Middle frontal gyrus (tissue), 1 donor: ENCODE results near the gene FFAR1.

Experiments
- DNase-seq: peaks from one replicate; pipeline ENCODE4 v3.0.0-alpha.2; 2015; ENCODE audit warnings: low spot score; ENCODE audit errors: extremely low spot score

FFAR1 gene

GRCh38 chr19:35347171-35347929, at the start of gene FFAR1:
FFAR1 (plus strand) TSS chr19:35347902; CDS start chr19:35351552, 3,650 bp downstream.
- DNase-seq: no peak

- DNase-seq: no peak
Measured at GRCh38 chr19:35297922-35298321, 49.8 kb upstream of the FFAR1 start.

DNA sequence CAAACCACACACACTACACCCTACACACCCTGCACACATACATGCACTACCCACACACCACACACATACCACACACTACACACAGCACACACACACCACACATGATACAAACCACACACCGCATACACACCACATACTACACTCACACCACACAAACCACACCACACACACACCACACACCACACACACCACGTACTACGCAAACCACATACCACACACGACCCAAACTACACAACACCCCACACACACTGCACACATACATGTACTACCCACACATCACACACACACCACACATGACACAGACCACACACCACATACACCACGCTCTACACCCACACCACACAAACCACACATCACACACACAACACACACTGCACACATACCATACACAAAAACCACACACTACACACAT, 49.1 kb upstream of the FFAR1 start:
- no peak for DNase-seq

- DNase-seq: no peak
Measured at GRCh38 chr19:35299523-35300338, 48.0 kb upstream of the FFAR1 start.

DNA sequence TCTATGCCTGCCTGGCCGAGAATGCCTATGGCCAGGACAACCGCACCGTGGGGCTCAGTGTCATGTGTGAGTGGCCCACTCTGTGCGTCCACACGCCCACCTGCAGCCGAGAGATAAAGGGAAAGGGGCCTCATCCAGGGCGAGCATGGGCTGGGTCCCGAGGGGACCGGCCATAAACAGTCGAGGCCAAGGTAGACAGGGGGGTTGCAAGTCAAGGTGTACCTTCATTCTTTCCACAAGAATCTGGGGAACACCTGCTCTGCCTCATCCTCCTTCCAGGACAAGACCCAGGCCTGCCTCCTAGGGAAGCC, 47.4 kb upstream of the FFAR1 start:
- no peak for DNase-seq

DNA sequence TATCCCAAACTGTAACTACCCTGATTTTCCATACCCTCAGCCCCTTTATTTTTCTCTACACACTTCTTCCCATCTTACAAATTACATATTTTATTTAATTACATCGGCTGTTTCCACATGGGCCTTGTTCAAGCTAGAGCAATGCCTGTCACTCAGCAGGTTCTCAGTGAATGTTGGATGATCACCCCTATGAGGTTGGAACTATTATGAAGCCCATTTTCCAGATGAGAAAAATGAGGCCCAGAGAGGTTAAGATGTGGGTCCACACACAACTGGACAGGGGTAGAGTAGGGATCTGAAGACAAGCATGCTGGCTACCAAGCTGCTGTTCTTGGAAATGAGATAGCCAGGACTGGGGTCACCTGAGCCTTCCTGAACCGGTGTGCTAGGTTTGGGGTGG, 45.7 kb upstream of the FFAR1 start:
- DNase-seq: no peak

- no peak for DNase-seq
Measured at GRCh38 chr19:35302446-35302845, 45.3 kb upstream of the FFAR1 start.

- DNase-seq: no peak
Measured at GRCh38 chr19:35303357-35303915, 44.3 kb upstream of the FFAR1 start.

DNA sequence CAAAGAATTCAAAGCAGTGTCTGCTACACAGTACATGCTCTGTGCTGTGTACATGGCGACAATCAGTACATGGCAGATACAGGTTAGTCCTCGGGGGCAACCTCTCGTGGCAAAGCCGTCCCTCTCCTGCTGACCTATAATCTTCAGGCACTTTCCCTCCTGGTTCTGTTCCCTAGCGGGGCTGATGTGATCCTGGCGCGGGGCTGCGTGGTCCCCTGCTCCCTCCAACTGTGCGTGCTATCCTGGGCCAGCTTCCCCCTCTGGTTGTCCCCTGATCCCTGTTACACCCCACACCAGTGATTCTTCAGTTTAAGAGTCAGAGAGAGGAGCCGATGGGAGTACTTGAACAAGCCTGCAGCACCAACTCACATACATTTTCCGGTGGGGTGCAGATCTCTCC, 43.7 kb upstream of the FFAR1 start:
- no peak for DNase-seq

GRCh38 chr19:35305181-35305580, 42.5 kb upstream of the FFAR1 start:
- DNase-seq: no peak

DNA sequence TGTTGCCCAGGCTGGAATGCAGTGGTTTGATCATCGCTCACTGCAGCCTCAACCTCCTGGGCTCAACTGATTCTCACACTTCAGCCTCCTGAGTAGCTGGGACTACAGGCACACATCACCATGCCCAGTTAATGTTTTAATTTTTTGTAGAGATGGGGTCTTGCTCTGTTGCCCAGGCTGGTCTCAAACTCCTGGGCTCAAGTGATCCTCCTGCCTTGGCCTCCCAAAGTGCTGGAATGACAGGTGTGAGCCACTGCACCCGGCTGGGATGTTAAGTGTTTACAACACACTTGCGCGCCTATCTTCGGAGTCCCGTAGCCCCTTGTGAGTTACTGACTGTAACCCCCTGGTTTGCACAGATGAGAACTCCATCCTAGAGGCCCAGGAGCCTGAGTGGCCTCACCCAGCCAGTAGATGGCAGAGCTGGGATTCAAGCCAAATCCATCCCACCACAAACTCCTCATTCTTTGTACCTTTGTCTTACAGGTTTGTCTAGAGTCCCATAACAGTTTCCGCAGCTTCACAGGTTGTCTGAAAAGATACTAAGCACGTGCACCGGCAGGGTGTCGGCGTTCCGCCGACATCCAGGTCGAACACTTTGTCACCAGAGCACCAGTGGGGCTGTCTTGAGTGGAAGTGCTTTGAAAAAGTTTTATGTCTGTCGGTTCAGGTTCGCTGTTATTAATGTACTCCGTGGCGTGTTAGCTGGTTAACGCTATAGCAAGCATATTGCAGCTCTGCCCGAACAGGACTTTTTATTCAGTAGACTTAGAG, 41.0 kb upstream of the FFAR1 start:
- no peak for DNase-seq

DNA sequence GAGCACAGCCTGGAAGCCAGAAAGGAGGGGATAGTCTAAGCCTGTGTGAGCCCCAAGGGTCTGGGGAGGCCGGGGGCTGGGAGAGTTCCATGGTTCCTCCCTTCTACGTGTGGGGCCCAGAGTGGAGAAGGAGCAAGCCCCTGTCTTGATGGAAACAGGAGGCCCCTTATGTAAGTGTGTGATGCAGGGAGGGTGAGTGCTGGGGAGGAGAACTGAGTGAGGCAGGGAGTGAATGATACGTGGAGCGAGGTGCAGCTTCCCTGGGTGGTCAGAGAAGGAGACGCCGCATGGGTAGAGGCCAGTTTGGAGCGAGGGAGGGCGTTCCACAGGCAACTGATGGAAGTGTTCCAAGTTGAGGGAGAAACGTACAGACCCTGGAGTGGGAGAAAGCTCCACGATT, 39.8 kb upstream of the FFAR1 start:
- DNase-seq: no peak

GRCh38 chr19:35308910-35309309, 38.8 kb upstream of the FFAR1 start:
- no peak for DNase-seq

DNA sequence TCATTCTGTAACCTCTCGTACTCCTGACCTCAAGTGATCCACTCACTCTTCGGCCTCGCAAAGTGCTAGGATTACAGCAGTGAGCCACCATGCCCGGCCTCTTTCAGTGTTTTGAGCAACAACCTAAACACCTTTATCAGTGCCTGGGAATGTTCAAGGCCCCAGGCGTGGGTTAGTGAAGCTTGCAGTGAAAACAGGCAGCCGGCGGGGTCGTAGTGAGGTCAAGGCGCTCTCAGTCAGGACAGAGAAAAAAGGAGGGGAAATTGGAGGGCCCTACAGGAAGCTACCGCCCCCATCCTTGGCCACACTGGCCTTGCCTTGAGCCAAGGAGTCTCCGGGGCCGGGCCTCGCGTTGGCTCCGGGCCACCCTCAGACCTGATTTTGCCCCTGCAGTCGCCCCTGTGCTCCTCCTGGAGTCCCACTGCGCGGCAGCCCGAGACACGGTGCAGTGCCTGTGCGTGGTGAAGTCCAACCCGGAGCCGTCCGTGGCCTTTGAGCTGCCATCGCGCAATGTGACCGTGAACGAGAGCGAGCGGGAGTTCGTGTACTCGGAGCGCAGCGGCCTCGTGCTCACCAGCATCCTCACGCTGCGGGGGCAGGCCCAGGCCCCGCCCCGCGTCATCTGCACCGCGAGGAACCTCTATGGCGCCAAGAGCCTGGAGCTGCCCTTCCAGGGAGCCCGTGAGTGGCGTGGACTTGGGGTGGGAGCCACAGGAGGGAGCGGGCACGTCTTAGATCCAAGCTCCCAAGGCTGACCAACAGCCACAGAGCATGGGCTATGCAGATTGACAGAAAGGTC, 38.0 kb upstream of the FFAR1 start:
- no peak for DNase-seq

DNA sequence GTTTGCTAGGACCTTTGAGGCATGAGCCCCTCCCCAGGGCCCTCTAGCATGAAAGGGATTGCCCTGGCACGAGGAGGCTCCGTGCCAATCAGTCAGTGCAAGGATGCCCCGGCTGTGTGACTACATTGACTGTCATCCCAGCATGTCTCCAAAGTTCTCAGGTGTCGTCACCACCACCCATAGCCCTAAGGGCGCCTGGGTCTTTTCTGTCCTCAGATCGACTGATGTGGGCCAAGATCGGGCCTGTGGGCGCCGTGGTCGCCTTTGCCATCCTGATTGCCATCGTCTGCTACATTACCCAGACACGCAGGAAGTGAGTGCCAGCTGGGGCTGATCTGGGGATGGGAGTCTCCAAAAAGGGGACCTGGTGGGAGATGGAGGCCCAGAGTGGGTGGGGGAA, 37.4 kb upstream of the FFAR1 start:
- no peak for DNase-seq

DNA sequence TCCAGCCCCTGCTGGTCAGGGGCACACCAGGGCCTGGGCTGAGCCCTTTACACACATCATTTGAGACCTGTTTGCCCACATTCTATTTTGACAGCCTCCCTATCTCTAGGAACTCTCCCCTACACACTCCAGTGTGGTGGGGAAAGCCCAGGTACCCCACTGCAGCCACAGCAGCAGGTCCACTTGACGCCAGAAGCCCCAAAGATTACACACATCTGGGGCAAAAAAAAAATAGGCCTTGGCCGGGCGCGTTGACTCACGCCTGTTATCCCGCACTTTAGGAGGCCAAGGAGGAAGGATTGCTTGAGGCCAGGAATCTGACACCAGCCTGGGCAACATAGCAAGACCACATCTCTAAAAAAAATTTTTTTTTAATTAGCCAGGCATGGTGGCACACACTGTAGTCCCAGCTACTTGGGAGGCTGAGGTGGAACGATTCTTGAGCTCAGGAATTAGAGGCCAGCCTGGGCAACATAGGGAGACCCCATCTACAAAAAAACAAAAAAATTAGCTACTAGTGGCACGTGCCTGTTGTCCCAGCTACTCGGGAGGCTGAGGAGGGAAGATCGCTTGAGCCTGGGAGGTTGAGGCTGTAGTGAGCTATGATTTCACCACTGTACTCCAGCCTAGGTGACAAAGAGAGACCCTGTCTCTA, 36.8 kb upstream of the FFAR1 start:
- no peak for DNase-seq

DNA sequence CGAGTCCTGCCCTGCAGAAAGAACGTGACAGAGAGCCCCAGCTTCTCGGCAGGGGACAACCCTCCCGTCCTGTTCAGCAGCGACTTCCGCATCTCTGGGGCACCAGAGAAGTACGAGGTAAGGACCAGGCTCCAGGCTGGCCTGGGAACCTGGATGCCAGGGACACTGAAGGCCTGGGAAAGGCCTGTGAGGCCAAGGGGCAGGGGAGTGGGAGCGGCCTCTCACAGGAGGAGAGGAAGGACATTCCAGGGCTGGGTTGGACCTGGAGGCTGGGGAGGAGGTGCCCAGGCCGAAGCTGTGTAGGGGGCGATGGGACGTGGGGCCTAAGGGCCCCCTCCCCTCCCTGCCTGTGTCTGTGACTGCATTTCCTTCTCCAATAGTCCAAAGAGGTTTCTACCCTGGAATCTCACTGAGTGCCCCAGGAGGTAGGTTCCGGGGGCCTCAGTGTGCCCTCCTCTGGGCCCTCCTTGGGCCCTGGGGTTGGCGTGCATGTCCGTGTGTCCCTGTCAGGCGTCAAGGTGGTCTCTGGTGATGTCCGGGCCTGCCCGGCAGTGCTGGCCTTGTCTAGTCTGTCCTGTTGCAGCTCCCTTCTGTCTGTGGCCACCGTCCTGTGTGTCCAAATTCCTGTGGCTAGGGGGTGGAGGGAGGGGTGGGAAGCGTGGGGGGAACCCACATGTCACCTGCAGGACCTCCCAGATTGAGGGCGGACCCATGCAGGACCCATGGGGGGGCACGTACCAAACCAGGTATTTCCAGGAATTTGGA, 35.6 kb upstream of the FFAR1 start:
- no peak for DNase-seq

GRCh38 chr19:35313587-35313986, 34.1 kb upstream of the FFAR1 start:
- no peak for DNase-seq

DNA sequence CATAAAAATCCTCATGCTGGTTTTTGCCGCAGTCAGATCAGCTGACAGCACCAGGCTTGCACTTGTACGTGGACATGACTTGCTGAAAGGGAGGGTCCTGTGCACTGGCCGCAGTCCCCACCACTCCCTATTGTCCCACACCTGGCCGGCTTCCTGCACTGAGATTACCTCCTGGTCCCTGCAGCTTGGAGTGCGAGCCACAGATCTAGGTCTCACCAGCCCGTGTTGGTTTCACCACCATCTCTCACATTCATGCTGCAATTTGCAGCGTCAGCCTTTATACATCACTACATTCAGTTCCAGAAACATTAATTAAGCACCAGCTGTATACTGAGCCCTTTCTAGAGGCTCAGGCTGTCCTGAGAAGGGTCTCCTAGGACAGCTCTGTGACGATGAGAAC, 33.7 kb upstream of the FFAR1 start:
- DNase-seq: no peak
